HFFc6 (cell line): Measurements from ENCODE around the gene PRPF18. TPM values are rescaled to one million over a fixed set of nuclear protein-coding genes. Genes with fewer than 3 reads are reported as not detected.
A peak's percentile ranks its signal among the peaks of the same experiment; 100 is the strongest.

Experiments
- DNase-seq: peaks from one replicate; pipeline ENCODE4 v3.0.0-alpha.2; 2018
- H3K27ac Mint-ChIP-seq: 2 replicates; pipeline ENCODE4 v1.8.0; 2020; ENCODE audit warnings: mild to moderate bottlenecking, mixed read lengths
- H3K27me3 Mint-ChIP-seq: 2 replicates; pipeline ENCODE4 v1.8.0; 2021; ENCODE audit warnings: mild to moderate bottlenecking, moderate library complexity, mixed read lengths; ENCODE audit not compliant: insufficient read depth
- H3K36me3 Mint-ChIP-seq: 2 replicates; pipeline ENCODE4 v1.8.0; 2021; ENCODE audit warnings: low read depth, mixed read lengths
- H3K4me1 Mint-ChIP-seq: 2 replicates; pipeline ENCODE4 v1.8.0; 2020; ENCODE audit warnings: low read depth, mixed read lengths
- H3K4me3 Mint-ChIP-seq: 2 replicates; pipeline ENCODE4 v1.8.0; 2020; ENCODE audit warnings: mild to moderate bottlenecking, moderate library complexity, mixed read lengths
- H3K9me3 Mint-ChIP-seq: 2 replicates; pipeline ENCODE4 v1.8.0; 2020; ENCODE audit warnings: mild to moderate bottlenecking, mixed read lengths
- CTCF ChIP-seq: fragments of 200-600 bp; sonication (generic); IDR thresholded peaks from 2 replicates; pipeline ENCODE4 v1.5.0; 2021; ENCODE audit warnings: antibody characterized with exemption, mild to moderate bottlenecking
- total RNA-seq, 6 experiments: library from RNA; stranded (reverse); fragmentation: NEBNext Ultra II Directional; extraction: Animal tissue kit (Norgen Biotek cat#: 25700); gene quantifications; 2 replicates in 1 of 6; 3 replicates in 5 of 6; pipeline ENCODE4 v1.2.3, GENCODE V29; 2021

PRPF18 gene
- total RNA-seq, 6 experiments from 2014 or later, result 21.9 to 24.8 (median 23.0) TPM

- no peaks in the 10 kb centered on the region for H3K27me3 Mint-ChIP-seq
- peak overlapping the region; percentile 74 for H3K4me3 Mint-ChIP-seq
Measured at GRCh38 chr10:13615650-13616300, 29.0 kb downstream of the PRPF18 start.

GRCh38 chr10:13617116-13617515 is 30.4 kb downstream of the PRPF18 start:
- no peaks in the 10 kb centered on the region for H3K27me3 Mint-ChIP-seq
- 0 out of 2 replicates have a peak overlapping the region, but pooled peaks have one; percentile 13 for H3K4me3 Mint-ChIP-seq
- H3K9me3 Mint-ChIP-seq, result no peaks in the 10 kb centered on the region
- peaks cover 45% of the 10 kb centered on the region for H3K4me1 Mint-ChIP-seq
- TF ChIP-seq CTCF, result no peak
- DNase-seq, result peak; percentile 4
- peaks cover 32% of the 10 kb centered on the region for H3K36me3 Mint-ChIP-seq
- peak overlapping the region; percentile 69 for H3K27ac Mint-ChIP-seq

More at GRCh38 chr10:13615650-13616300, 29.0 kb downstream of the PRPF18 start:
- no peak for DNase-seq
- TF ChIP-seq CTCF, result no peak
- peak overlapping the region; percentile 95 for H3K27ac Mint-ChIP-seq
- peaks cover 45% of the 10 kb centered on the region for H3K4me1 Mint-ChIP-seq
- H3K36me3 Mint-ChIP-seq, result peaks cover 32% of the 10 kb centered on the region
- no peaks in the 10 kb centered on the region for H3K9me3 Mint-ChIP-seq

GRCh38 chr10:13621931-13622330 is 35.2 kb downstream of the PRPF18 start:
- H3K4me1 Mint-ChIP-seq, result peaks cover 11% of the 10 kb centered on the region
- H3K27ac Mint-ChIP-seq, result no peak overlapping the region
- peaks cover 24% of the 10 kb centered on the region for H3K36me3 Mint-ChIP-seq
- no peaks in the 10 kb centered on the region; the same call in 1 of the 2 replicates for H3K27me3 Mint-ChIP-seq
- no peak for DNase-seq
- H3K4me3 Mint-ChIP-seq, result no peak overlapping the region
- TF ChIP-seq CTCF, result no peak
- no peaks in the 10 kb centered on the region for H3K9me3 Mint-ChIP-seq

GRCh38 chr10:13624630-13625029 is 37.9 kb downstream of the PRPF18 start:
- H3K9me3 Mint-ChIP-seq, result no peaks in the 10 kb centered on the region
- no peak for TF ChIP-seq CTCF

GRCh38 chr10:13627459-13628310 is 40.9 kb downstream of the PRPF18 start:
- Mint-ChIP-seq H3K9me3 (no peaks in the 10 kb centered on the region), H3K4me1 (no peaks in the 10 kb centered on the region; the same call in 1 of the 2 replicates), H3K27me3 (no peaks in the 10 kb centered on the region; the same call in 1 of the 2 replicates), H3K4me3 (no peak overlapping the region), H3K36me3 (no peaks in the 10 kb centered on the region; the same call in 1 of the 2 replicates), H3K27ac (no peak overlapping the region)
- no peak for DNase-seq
- TF ChIP-seq CTCF, result no peak

More at GRCh38 chr10:13624630-13625029, 37.9 kb downstream of the PRPF18 start:
- no peaks in the 10 kb centered on the region; the same call in 1 of the 2 replicates for H3K27me3 Mint-ChIP-seq
- DNase-seq, result no peak
- no peak overlapping the region for H3K27ac Mint-ChIP-seq
- no peak overlapping the region for H3K4me3 Mint-ChIP-seq
- H3K36me3 Mint-ChIP-seq, result peaks cover 5% of the 10 kb centered on the region; the same call in 1 of the 2 replicates
- H3K4me1 Mint-ChIP-seq, result no peaks in the 10 kb centered on the region; the same call in 1 of the 2 replicates
